HepG2 (cell line): ENCODE results near the gene UTP11. TPM values are rescaled to one million over a fixed set of nuclear protein-coding genes. Genes with fewer than 3 reads are reported as not detected.

Source experiments
- ARID3A ChIP-seq: IDR thresholded peaks from 2 replicates; pipeline ENCODE4 v1.6.1; 2012; ENCODE audit warnings: low read depth, low read length, improper control_type of control experiment
- ATAD3A ChIP-seq: sonication (generic); formaldehyde crosslinking; IDR thresholded peaks from 2 replicates; pipeline ENCODE4 v1.4.0; 2020; ENCODE audit warnings: missing genetic modification reagents
- CERS6 ChIP-seq: sonication (generic); formaldehyde crosslinking; IDR thresholded peaks from 2 replicates; pipeline ENCODE4 v1.5.0; 2020; ENCODE audit warnings: missing genetic modification reagents
- DPF2 ChIP-seq: sonication (generic); formaldehyde crosslinking; IDR thresholded peaks from 2 replicates; pipeline ENCODE4 v1.4.0; 2020; ENCODE audit warnings: mild to moderate bottlenecking, low read depth, missing genetic modification reagents, borderline replicate concordance
- FLYWCH1 ChIP-seq: sonication (generic); formaldehyde crosslinking; IDR thresholded peaks from 2 replicates; pipeline ENCODE4 v1.8.1; 2023; ENCODE audit warnings: mild to moderate bottlenecking, missing genetic modification reagents
- FOXA1 ChIP-seq, 2 experiments: fragments of 450-650 bp in 1 of 2; sonication (generic) in 1 of 2; formaldehyde crosslinking in 1 of 2; IDR thresholded peaks; 2 replicates each; pipeline versions ENCODE4 v1.4.0 to v1.6.1; 2016 to 2020; ENCODE audit warnings: missing genetic modification reagents in 1 of 2
- KDM2A ChIP-seq: sonication (generic); formaldehyde crosslinking; IDR thresholded peaks from 2 replicates; pipeline ENCODE4 v1.4.0; 2020; ENCODE audit warnings: low read depth, missing genetic modification reagents, borderline replicate concordance
- ZBTB38 ChIP-seq: sonication (generic); formaldehyde crosslinking; IDR thresholded peaks from 2 replicates; pipeline ENCODE4 v1.5.1; 2020; ENCODE audit warnings: mild to moderate bottlenecking, missing genetic modification reagents
- ZNF572 ChIP-seq: sonication (generic); formaldehyde crosslinking; IDR thresholded peaks from 2 replicates; pipeline ENCODE4 v1.5.1; 2020; ENCODE audit warnings: mild to moderate bottlenecking, missing genetic modification reagents
- ZNF7 ChIP-seq: IDR thresholded peaks from 2 replicates; pipeline ENCODE4 v1.6.1; 2016; ENCODE audit warnings: missing biosample characterization, missing genetic modification reagents
- ZNF761 ChIP-seq: sonication (generic); formaldehyde crosslinking; conservative IDR thresholded peaks from 2 replicates; pipeline ENCODE4 v1.4.0; 2020; ENCODE audit warnings: mild to moderate bottlenecking, missing genetic modification reagents
- polyA plus RNA-seq, 8 experiments: library from polyadenylated mRNA; depleted of rRNA in 3 of 8; stranded (reverse) in 7 of 8; unstranded in 1 of 8; fragments of >200 nt; fragmentation: Illumina TruSeq in 4 of 8; extraction: Trizol in 4 of 8; gene quantifications; 2 replicates each; pipeline versions ENCODE4 v1.2.1 to v1.2.3, GENCODE V29; 2011 to 2016; ENCODE audit warnings: low read depth in 4 of 8, missing spikeins in 1 of 8, mixed read lengths in 1 of 8; ENCODE audit not compliant: insufficient read depth in 1 of 8
- total RNA-seq, 5 experiments: library from RNA; depleted of rRNA; stranded (reverse); fragments of >200 nt; fragmentation: Illumina TruSeq; extraction: Trizol; gene quantifications; 2 replicates each; pipeline ENCODE4 v1.2.3, GENCODE V29; 2016; ENCODE audit warnings: low read depth in 1 of 5
- TF ChIP-seq, protein P1 (sequence below): sonication (generic); formaldehyde crosslinking; IDR thresholded peaks from 2 replicates; pipeline ENCODE4 v1.5.1; 2020; ENCODE audit warnings: mild to moderate bottlenecking, missing genetic modification reagents, borderline replicate concordance
- TF ChIP-seq, protein P2 (sequence below): sonication (generic); formaldehyde crosslinking; IDR thresholded peaks from 2 replicates; pipeline ENCODE4 v1.5.1; 2020; ENCODE audit warnings: mild to moderate bottlenecking, missing genetic modification reagents, moderate library complexity
- TF ChIP-seq, protein P3 (sequence below): sonication (generic); formaldehyde crosslinking; IDR thresholded peaks from 2 replicates; pipeline ENCODE4 v1.5.0; 2020; ENCODE audit warnings: missing genetic modification reagents
- TF ChIP-seq, protein P4 (sequence below): sonication (generic); formaldehyde crosslinking; IDR thresholded peaks from 2 replicates; pipeline ENCODE4 v1.8.1; 2023; ENCODE audit warnings: mild to moderate bottlenecking, missing genetic modification reagents

The UTP11 gene
- total and polyA plus RNA-seq, 2 of the 13 experiments (the other 11 are each of a cell fraction or from before 2014, with no cell fraction given): 13.5 to 44.8 TPM

DNA sequence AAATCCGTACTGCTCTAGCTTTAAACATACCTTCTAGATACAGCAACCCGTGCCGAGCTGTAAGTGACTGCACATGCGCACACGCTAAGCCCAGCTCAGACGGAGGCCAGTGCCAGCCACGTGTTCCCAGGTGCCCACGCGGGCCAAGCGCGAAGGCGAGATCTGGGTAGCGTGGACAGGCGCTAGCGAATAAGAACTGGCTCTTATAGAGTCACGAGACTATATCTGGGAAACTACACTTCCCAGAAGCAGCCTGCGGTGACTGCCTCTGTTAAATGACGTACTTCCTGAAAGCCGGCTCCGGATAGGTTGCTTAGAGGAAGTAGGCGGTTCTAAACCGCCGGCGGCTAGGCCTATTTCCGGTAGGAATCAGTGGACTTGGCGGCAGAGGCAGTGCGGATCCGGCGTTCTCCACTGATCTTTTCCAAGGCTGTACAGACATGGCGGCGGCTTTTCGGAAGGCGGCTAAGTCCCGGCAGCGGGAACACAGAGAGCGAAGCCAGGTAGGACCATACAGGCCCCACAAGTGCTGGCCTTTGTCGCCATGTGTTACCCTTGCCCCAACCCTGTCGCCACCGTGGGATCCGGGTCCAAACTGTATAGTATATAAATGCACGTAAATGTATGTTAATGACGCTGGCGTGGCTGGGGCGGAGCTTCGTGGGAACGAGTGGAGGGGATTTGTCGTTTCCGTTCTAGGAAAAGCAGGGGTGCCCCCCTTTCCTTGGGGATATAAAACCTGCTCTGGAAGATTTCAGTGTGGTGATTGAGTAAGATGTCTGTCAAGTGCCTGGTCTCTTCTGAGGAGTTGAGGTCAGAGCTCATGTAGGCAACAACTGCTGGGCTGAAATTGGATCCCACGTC is at the start of gene UTP11 (continued):
- TF ChIP-seq, protein P1, sequence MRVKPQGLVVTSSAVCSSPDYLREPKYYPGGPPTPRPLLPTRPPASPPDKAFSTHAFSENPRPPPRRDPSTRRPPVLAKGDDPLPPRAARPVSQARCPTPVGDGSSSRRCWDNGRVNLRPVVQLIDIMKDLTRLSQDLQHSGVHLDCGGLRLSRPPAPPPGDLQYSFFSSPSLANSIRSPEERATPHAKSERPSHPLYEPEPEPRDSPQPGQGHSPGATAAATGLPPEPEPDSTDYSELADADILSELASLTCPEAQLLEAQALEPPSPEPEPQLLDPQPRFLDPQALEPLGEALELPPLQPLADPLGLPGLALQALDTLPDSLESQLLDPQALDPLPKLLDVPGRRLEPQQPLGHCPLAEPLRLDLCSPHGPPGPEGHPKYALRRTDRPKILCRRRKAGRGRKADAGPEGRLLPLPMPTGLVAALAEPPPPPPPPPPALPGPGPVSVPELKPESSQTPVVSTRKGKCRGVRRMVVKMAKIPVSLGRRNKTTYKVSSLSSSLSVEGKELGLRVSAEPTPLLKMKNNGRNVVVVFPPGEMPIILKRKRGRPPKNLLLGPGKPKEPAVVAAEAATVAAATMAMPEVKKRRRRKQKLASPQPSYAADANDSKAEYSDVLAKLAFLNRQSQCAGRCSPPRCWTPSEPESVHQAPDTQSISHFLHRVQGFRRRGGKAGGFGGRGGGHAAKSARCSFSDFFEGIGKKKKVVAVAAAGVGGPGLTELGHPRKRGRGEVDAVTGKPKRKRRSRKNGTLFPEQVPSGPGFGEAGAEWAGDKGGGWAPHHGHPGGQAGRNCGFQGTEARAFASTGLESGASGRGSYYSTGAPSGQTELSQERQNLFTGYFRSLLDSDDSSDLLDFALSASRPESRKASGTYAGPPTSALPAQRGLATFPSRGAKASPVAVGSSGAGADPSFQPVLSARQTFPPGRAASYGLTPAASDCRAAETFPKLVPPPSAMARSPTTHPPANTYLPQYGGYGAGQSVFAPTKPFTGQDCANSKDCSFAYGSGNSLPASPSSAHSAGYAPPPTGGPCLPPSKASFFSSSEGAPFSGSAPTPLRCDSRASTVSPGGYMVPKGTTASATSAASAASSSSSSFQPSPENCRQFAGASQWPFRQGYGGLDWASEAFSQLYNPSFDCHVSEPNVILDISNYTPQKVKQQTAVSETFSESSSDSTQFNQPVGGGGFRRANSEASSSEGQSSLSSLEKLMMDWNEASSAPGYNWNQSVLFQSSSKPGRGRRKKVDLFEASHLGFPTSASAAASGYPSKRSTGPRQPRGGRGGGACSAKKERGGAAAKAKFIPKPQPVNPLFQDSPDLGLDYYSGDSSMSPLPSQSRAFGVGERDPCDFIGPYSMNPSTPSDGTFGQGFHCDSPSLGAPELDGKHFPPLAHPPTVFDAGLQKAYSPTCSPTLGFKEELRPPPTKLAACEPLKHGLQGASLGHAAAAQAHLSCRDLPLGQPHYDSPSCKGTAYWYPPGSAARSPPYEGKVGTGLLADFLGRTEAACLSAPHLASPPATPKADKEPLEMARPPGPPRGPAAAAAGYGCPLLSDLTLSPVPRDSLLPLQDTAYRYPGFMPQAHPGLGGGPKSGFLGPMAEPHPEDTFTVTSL (CRISPR knock-in tag): 0 out of 2 replicates have a peak, but pooled peaks have one; percentile 45
- TF ChIP-seq, protein P2, sequence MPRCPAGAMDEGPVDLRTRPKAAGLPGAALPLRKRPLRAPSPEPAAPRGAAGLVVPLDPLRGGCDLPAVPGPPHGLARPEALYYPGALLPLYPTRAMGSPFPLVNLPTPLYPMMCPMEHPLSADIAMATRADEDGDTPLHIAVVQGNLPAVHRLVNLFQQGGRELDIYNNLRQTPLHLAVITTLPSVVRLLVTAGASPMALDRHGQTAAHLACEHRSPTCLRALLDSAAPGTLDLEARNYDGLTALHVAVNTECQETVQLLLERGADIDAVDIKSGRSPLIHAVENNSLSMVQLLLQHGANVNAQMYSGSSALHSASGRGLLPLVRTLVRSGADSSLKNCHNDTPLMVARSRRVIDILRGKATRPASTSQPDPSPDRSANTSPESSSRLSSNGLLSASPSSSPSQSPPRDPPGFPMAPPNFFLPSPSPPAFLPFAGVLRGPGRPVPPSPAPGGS: peak; percentile 96
- peak; percentile 87 for TF ChIP-seq ZNF761 (CRISPR knock-in tag)
- TF ChIP-seq FOXA1 (IDR thresholded peaks at IDR 0.05): no peak
- TF ChIP-seq FOXA1 (CRISPR knock-in tag; IDR thresholded peaks at IDR 0.05): no peak
- TF ChIP-seq, protein P3, sequence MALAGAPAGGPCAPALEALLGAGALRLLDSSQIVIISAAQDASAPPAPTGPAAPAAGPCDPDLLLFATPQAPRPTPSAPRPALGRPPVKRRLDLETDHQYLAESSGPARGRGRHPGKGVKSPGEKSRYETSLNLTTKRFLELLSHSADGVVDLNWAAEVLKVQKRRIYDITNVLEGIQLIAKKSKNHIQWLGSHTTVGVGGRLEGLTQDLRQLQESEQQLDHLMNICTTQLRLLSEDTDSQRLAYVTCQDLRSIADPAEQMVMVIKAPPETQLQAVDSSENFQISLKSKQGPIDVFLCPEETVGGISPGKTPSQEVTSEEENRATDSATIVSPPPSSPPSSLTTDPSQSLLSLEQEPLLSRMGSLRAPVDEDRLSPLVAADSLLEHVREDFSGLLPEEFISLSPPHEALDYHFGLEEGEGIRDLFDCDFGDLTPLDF (CRISPR knock-in tag): peak; percentile 26; the same call in 1 of the 2 replicates
- TF ChIP-seq ZBTB38 (CRISPR knock-in tag): peak; percentile 100
- TF ChIP-seq, protein P4, sequence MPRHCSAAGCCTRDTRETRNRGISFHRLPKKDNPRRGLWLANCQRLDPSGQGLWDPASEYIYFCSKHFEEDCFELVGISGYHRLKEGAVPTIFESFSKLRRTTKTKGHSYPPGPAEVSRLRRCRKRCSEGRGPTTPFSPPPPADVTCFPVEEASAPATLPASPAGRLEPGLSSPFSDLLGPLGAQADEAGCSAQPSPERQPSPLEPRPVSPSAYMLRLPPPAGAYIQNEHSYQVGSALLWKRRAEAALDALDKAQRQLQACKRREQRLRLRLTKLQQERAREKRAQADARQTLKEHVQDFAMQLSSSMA (CRISPR knock-in tag): peak; percentile 87; the same call in 1 of the 2 replicates
- TF ChIP-seq ZNF572 (CRISPR knock-in tag): no peak
- no peak for TF ChIP-seq DPF2 (CRISPR knock-in tag)
- peak; percentile 58; the same call in 1 of the 2 replicates for TF ChIP-seq ZNF7 (CRISPR knock-in tag)
- TF ChIP-seq CERS6 (CRISPR knock-in tag): no peak; the same call in 1 of the 2 replicates
- TF ChIP-seq ARID3A: no peak
- TF ChIP-seq FLYWCH1: peak; percentile 89; the same call in 1 of the 2 replicates
- TF ChIP-seq KDM2A (CRISPR knock-in tag): peak; percentile 83
- no peak for TF ChIP-seq ATAD3A (CRISPR knock-in tag)
